Stimulated activated CD4-positive, alpha-beta T cell treated with anti-CD3 and anti-CD28 coated beads, TNF-alpha, amount 100 ng/mL, for 4 hours (primary cell): ENCODE data around the gene RADIL.

ENCODE experiments used
- DNase-seq, 3 experiments: peaks; one replicate each; pipeline ENCODE4 v3.0.0-alpha.2; 2020; ENCODE audit warnings: low read depth in 3 of 3

RADIL gene

GRCh38 chr7:4775250-4775847, 108.2 kb downstream of the RADIL start, which contains the start of gene AP5Z1:
Gene AP5Z1 (plus strand): TSS chr7:4775623. CDS start chr7:4775716, 93 bp downstream.
- peak; percentile 86 to 91 (median 87) for DNase-seq

GRCh38 chr7:4774658-4775249, 108.8 kb downstream of the RADIL start:
- no peak for DNase-seq

- no peak for DNase-seq
Observed at GRCh38 chr7:4774007-4774406, 109.5 kb downstream of the RADIL start.

- no peak for DNase-seq
Observed at GRCh38 chr7:4772306-4772705, 111.2 kb downstream of the RADIL start.

- no peak for DNase-seq
Observed at GRCh38 chr7:4771737-4772136, 111.8 kb downstream of the RADIL start.

GRCh38 chr7:4770886-4771285, 112.6 kb downstream of the RADIL start:
- DNase-seq, result no peak

- DNase-seq, result no peak
Observed at GRCh38 chr7:4769761-4770160, 113.8 kb downstream of the RADIL start.

- DNase-seq, result no peak
Observed at GRCh38 chr7:4768597-4769569, 114.6 kb downstream of the RADIL start.

GRCh38 chr7:4766666-4767519, 116.6 kb downstream of the RADIL start:
- DNase-seq, result no peak

- no peak for DNase-seq
Observed at GRCh38 chr7:4765776-4766490, 117.6 kb downstream of the RADIL start.

GRCh38 chr7:4764402-4765007, 119.0 kb downstream of the RADIL start:
- no peak for DNase-seq

- DNase-seq, result no peak
Observed at GRCh38 chr7:4763794-4764185, 119.7 kb downstream of the RADIL start.

- DNase-seq, result no peak
Observed at GRCh38 chr7:4763091-4763793, 120.3 kb downstream of the RADIL start.

- DNase-seq, result no peak
Observed at GRCh38 chr7:4762121-4763055, 121.1 kb downstream of the RADIL start.

- no peak for DNase-seq
Observed at GRCh38 chr7:4760952-4761351, 122.6 kb downstream of the RADIL start.

- DNase-seq, result no peak
Observed at GRCh38 chr7:4759211-4759610, 124.3 kb downstream of the RADIL start.

- no peak for DNase-seq
Observed at GRCh38 chr7:4758791-4759190, 124.7 kb downstream of the RADIL start.

- DNase-seq, result no peak
Observed at GRCh38 chr7:4758111-4758510, 125.4 kb downstream of the RADIL start.

GRCh38 chr7:4755045-4755444, 128.5 kb downstream of the RADIL start:
- no peak for DNase-seq
